ENCODE data around the gene ANO8. TPM values are rescaled to one million over a fixed set of nuclear protein-coding genes. Genes with fewer than 3 reads are reported as not detected.

The ANO8 gene
- total RNA-seq, 1 donor from 2014 or later: 34.8 TPM

- intact Hi-C loops (cut with DNase I): loop anchor here (1.0 to 2.0 kb wide), 3 partner anchors 13 to 38 kb away; partner anchors contain the start of genes ANO8 and BABAM1
- TF ChIP-seq CTCF (IDR thresholded peaks at IDR 0.05): no peak
- no peaks in the 10 kb centered on the region for H3K36me3 ChIP-seq
- no peak for DNase-seq (ENCODE audit: low spot score in 2 of 2)
- H3K27ac ChIP-seq: peak overlapping the region; percentile 81 to 90
- no peaks in the 10 kb centered on the region for H3K27me3 ChIP-seq
- H3K4me3 ChIP-seq: peak overlapping the region; percentile 66 to 72
- peaks cover 2 to 25% of the 10 kb centered on the region in 2 donors for H3K4me1 ChIP-seq
- no peaks in the 10 kb centered on the region for H3K9me3 ChIP-seq
These were observed 29.5 kb downstream of the ANO8 start for GRCh38 chr19:17305216-17305516.

DNA sequence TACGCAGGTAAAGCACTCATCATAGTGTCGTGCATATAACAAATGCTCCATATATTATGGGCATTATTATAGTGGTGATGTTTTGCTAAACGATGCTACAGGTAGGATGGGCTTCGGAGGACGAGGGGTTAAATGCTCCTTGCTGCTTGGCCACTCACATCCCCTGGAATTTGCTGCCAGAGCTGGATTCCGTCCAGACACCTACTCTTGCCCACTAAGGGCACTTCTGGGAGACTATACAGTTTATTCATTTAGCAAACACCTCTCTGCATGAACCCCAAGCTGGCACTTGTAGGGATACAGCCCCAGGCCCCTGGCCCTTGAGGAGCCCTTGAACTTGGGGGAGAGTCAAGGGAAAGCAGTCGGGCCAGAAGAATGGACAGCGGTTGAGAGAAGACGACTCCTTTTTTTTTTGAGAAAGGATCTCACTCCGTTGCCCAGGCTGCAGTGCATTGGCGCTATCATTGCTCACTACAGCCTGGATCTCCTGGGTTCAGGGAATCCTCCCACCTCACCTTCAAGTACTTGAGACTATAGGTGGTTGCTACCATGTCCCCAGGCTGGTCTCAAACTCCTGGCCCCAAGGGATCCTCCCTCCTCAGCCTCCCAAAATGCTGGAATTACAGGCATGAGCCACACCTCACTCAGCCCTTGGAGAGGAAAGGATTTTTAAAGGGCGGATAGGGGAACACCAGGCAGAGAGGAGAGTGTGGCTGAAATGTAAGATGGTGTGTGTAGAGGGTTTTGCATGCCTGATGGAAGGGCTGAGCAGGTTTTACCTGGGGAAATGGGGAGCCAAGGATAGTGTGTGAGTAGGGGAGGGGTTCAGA, 30.1 kb downstream of the ANO8 start:
- intact Hi-C loops (cut with DNase I): loop anchor here (1.0 to 5.0 kb wide), 4 partner anchors 12 to 57 kb away; partner anchors contain the start of genes ANO8, BABAM1 and NR2F6
- Histone ChIP-seq H3K27ac (peak overlapping the region; percentile 81 to 90), H3K4me3 (peak overlapping the region in 1 of 2 donors; percentile 72), H3K27me3 (no peaks in the 10 kb centered on the region), H3K4me1 (peaks cover 2 to 22% of the 10 kb centered on the region in 2 donors), H3K9me3 (no peaks in the 10 kb centered on the region), H3K36me3 (no peaks in the 10 kb centered on the region)
- no peak for TF ChIP-seq CTCF (IDR thresholded peaks at IDR 0.05)
- no peak for DNase-seq (ENCODE audit: low spot score in 2 of 2)

DNA sequence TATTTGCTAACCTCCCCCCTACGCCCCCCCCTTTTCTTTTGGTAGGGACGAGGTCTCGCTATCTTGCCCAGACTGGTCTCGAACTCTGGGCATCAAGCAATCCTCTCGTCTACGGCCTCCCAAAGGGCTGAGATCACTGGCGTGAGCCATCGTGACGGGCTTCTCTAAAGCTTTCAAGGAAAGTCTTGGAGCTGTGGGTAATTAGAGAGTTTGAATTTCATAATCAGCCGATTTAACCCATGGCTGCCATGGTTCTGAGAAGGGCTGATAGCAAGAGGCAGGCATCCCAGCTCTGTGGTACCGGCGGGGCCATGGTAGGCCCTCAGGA, 30.8 kb downstream of the ANO8 start:
- intact Hi-C loops (cut with DNase I): loop anchor here (2.0 to 5.0 kb wide), 3 partner anchors 31 to 57 kb away; partner anchors contain the start of genes ANO8, BABAM1 and NR2F6
- peaks cover 2 to 22% of the 10 kb centered on the region in 2 donors for H3K4me1 ChIP-seq
- peak overlapping the region; percentile 45 to 81 for H3K27ac ChIP-seq
- peaks cover 0 to 3% of the 10 kb centered on the region in 2 donors for H3K36me3 ChIP-seq
- no peak for DNase-seq (ENCODE audit: low spot score in 2 of 2)
- no peaks in the 10 kb centered on the region for H3K27me3 ChIP-seq
- peak overlapping the region; percentile 73 to 88 for H3K4me3 ChIP-seq
- TF ChIP-seq CTCF (IDR thresholded peaks at IDR 0.05): no peak
- H3K9me3 ChIP-seq: no peaks in the 10 kb centered on the region

- peaks cover 2 to 5% of the 10 kb centered on the region in 2 donors for H3K36me3 ChIP-seq
- H3K9me3 ChIP-seq: no peaks in the 10 kb centered on the region
- peak within 1 kb of the TSS; percentile 73 to 88 for H3K4me3 ChIP-seq
- peak; percentile 71 to 92 (median 71) for TF ChIP-seq CTCF (IDR thresholded peaks at IDR 0.05)
- DNase-seq (ENCODE audit: low spot score in 2 of 2): peak; percentile 88 to 98
- intact Hi-C loops (cut with DNase I): loop anchor here (5.0 kb wide), 1 partner anchor 56 kb away; the partner anchor contains the start of gene NR2F6
- peaks cover 2 to 22% of the 10 kb centered on the region in 2 donors for H3K4me1 ChIP-seq
- H3K27me3 ChIP-seq: no peaks in the 10 kb centered on the region
- peak within 1 kb of the TSS; percentile 78 to 81 for H3K27ac ChIP-seq
These were observed 31.3 kb downstream of the ANO8 start, which contains the start of gene ABHD8 for GRCh38 chr19:17303167-17303939. TSS of gene ABHD8 (minus strand) at chr19:17303425. CDS start at chr19:17301616, 1,809 bp downstream.

GRCh38 chr19:17302391-17303166, 32.1 kb downstream of the ANO8 start:
- Histone ChIP-seq H3K27me3 (no peaks in the 10 kb centered on the region), H3K4me3 (peak overlapping the region; percentile 73 to 88), H3K9me3 (no peaks in the 10 kb centered on the region), H3K36me3 (peaks cover 5% of the 10 kb centered on the region in 2 donors), H3K4me1 (peaks cover 2 to 22% of the 10 kb centered on the region in 2 donors), H3K27ac (peak overlapping the region; percentile 78 to 81)
- no peak for DNase-seq (ENCODE audit: low spot score in 2 of 2)
- TF ChIP-seq CTCF (IDR thresholded peaks at IDR 0.05): no peak
- intact Hi-C loops (cut with DNase I): loop anchor here (5.0 kb wide), 1 partner anchor 55 kb away; the partner anchor contains the start of gene NR2F6

Measured in ascending aorta (tissue), 2 donors.